Smooth muscle cell (in vitro differentiated cells): ENCODE measurements around the gene VWA3B. TPM values are rescaled to one million over a fixed set of nuclear protein-coding genes. Genes with fewer than 3 reads are reported as not detected.

Source experiments
- DNase-seq: peaks from one replicate; lab custom pipeline; 2025; ENCODE audit not compliant: unreplicated experiment; lab: John Stamatoyannopoulos, UW
- H2AFZ ChIP-seq: fragments of 200-600 bp; sonication (generic); 2 replicates; pipeline ENCODE4 v1.6.0; 2016; ENCODE audit warnings: antibody characterized with exemption, low read depth, mild to moderate bottlenecking
- H3F3A ChIP-seq: fragments of 200-600 bp; sonication (generic); 2 replicates; pipeline ENCODE4 v1.6.0; 2017; ENCODE audit warnings: antibody characterized with exemption, low read depth
- H3K27ac ChIP-seq: fragments of 200-600 bp; sonication (generic); 2 replicates; pipeline ENCODE4 v1.5.1; 2016; ENCODE audit warnings: low read depth, mild to moderate bottlenecking
- H3K27me3 ChIP-seq: fragments of 200-600 bp; sonication (generic); 2 replicates; pipeline ENCODE4 v1.6.1; 2016; ENCODE audit warnings: low read depth, mild to moderate bottlenecking
- H3K36me3 ChIP-seq: fragments of 200-600 bp; sonication (generic); 2 replicates; pipeline ENCODE4 v1.5.1; 2016; ENCODE audit warnings: low read depth
- H3K4me1 ChIP-seq: fragments of 200-600 bp; sonication (generic); 2 replicates; pipeline ENCODE4 v1.5.1; 2016; ENCODE audit warnings: low read depth
- H3K4me2 ChIP-seq: fragments of 200-600 bp; sonication (generic); 2 replicates; pipeline ENCODE4 v1.6.0; 2016; ENCODE audit warnings: mild to moderate bottlenecking
- H3K4me3 ChIP-seq: fragments of 200-600 bp; sonication (generic); 2 replicates; pipeline ENCODE4 v1.5.1; 2016; ENCODE audit warnings: mild to moderate bottlenecking
- H3K79me2 ChIP-seq: fragments of 200-600 bp; sonication (generic); 2 replicates; pipeline ENCODE4 v1.6.0; 2016; ENCODE audit warnings: low read depth, mild to moderate bottlenecking
- H3K9ac ChIP-seq: fragments of 200-600 bp; sonication (generic); 2 replicates; pipeline ENCODE4 v1.6.0; 2016; ENCODE audit warnings: low read depth
- H3K9me3 ChIP-seq: fragments of 200-600 bp; sonication (generic); replicated peaks from 2 replicates; pipeline ENCODE4 v1.5.1; 2016; ENCODE audit warnings: low read depth
- H4K20me1 ChIP-seq: fragments of 200-600 bp; sonication (generic); 2 replicates; pipeline ENCODE4 v1.6.0; 2016; ENCODE audit warnings: low read depth
- CTCF ChIP-seq: fragments of 200-600 bp; sonication (generic); IDR thresholded peaks from 2 replicates; pipeline ENCODE4 v1.5.1; 2017; ENCODE audit warnings: borderline replicate concordance, mild to moderate bottlenecking, antibody characterized with exemption; ENCODE audit not compliant: insufficient read depth, poor library complexity, severe bottlenecking
- WGBS: methylation state at CpG from one replicate; pipeline ENCODE4 v1.1.7; 2016; ENCODE audit warnings: low lambda C conversion rate; 5-methylcytosine and 5-hydroxymethylcytosine counted together
- polyA plus RNA-seq: library from polyadenylated mRNA; unstranded; fragments of >200 nt; fragmentation: Nextera tagmentation; extraction: Ambion mirVana; gene quantifications from 2 replicates; pipeline ENCODE4 v1.2.1, GENCODE V29; 2016
- total RNA-seq: library from RNA; depleted of rRNA; stranded (reverse); fragments of >200 nt; gene quantifications from 2 replicates; pipeline ENCODE4 v1.2.3, GENCODE V29; 2014

The VWA3B gene
- total and polyA plus RNA-seq, 2 experiments from 2014 or later = not detected

- TF ChIP-seq CTCF = no peak
- Histone ChIP-seq H2AFZ (no peak overlapping the region), H3K9ac (no peak overlapping the region), H3K4me1 (no peaks in the 10 kb centered on the region), H3K27ac (no peak overlapping the region), H3K79me2 (no peaks in the 10 kb centered on the region), H3F3A (no peaks in the 10 kb centered on the region), H3K9me3 (no peaks in the 10 kb centered on the region), H3K4me2 (no peak overlapping the region), H3K4me3 (no peak overlapping the region), H4K20me1 (no peaks in the 10 kb centered on the region), H3K27me3 (no peaks in the 10 kb centered on the region), H3K36me3 (no peaks in the 10 kb centered on the region)
- WGBS = 81% methylated on average over 2 of the region's 2 CpGs
- no peak for DNase-seq
Measured at GRCh38 chr2:98241592-98241991, 154.6 kb downstream of the VWA3B start.

- no peak for TF ChIP-seq CTCF
- DNase-seq = no peak
- no peak overlapping the region for H2AFZ ChIP-seq
Measured at GRCh38 chr2:98242003-98242402, 155.0 kb downstream of the VWA3B start.

GRCh38 chr2:98245491-98245890, 158.5 kb downstream of the VWA3B start:
- no peaks in the 10 kb centered on the region for H3K79me2 ChIP-seq
- no peak for DNase-seq
- H3K27me3 ChIP-seq = no peaks in the 10 kb centered on the region
- no peak overlapping the region for H3K27ac ChIP-seq
- H3K4me1 ChIP-seq = no peaks in the 10 kb centered on the region
- no peak overlapping the region for H3K9ac ChIP-seq
- 81% methylated on average over 4 of the region's 4 CpGs for WGBS
- H3K4me3 ChIP-seq = no peak overlapping the region
- no peak for TF ChIP-seq CTCF
- H4K20me1 ChIP-seq = no peaks in the 10 kb centered on the region
- no peak overlapping the region for H2AFZ ChIP-seq
- no peak overlapping the region for H3K4me2 ChIP-seq
- no peaks in the 10 kb centered on the region for H3F3A ChIP-seq
- no peaks in the 10 kb centered on the region for H3K36me3 ChIP-seq
- peaks cover 6% of the 10 kb centered on the region for H3K9me3 ChIP-seq

More at GRCh38 chr2:98242003-98242402, 155.0 kb downstream of the VWA3B start:
- H4K20me1 ChIP-seq = no peaks in the 10 kb centered on the region
- H3K36me3 ChIP-seq = no peaks in the 10 kb centered on the region
- no peaks in the 10 kb centered on the region for H3K9me3 ChIP-seq
- no peaks in the 10 kb centered on the region for H3K4me1 ChIP-seq
- H3K79me2 ChIP-seq = no peaks in the 10 kb centered on the region
- no peak overlapping the region for H3K27ac ChIP-seq
- no peaks in the 10 kb centered on the region for H3F3A ChIP-seq
- no peaks in the 10 kb centered on the region for H3K27me3 ChIP-seq
- no peak overlapping the region for H3K9ac ChIP-seq
- no peak overlapping the region for H3K4me2 ChIP-seq
- whole genome bisulfite sequencing = 90% methylated on average over 5 of the region's 5 CpGs
- H3K4me3 ChIP-seq = no peak overlapping the region

- Histone ChIP-seq H3K4me2 (no peak overlapping the region), H4K20me1 (no peaks in the 10 kb centered on the region), H3K27me3 (no peaks in the 10 kb centered on the region), H3K9me3 (peaks cover 6% of the 10 kb centered on the region), H3K9ac (no peak overlapping the region), H3K27ac (no peak overlapping the region), H2AFZ (no peak overlapping the region), H3K36me3 (no peaks in the 10 kb centered on the region), H3F3A (no peaks in the 10 kb centered on the region), H3K79me2 (no peaks in the 10 kb centered on the region), H3K4me3 (no peak overlapping the region), H3K4me1 (no peaks in the 10 kb centered on the region)
- no peak for DNase-seq
- TF ChIP-seq CTCF = no peak
Measured at GRCh38 chr2:98247383-98247782, 160.4 kb downstream of the VWA3B start.
